Neural crest cell (in vitro differentiated cells): ENCODE results near the gene SIM2. TPM values are rescaled to one million over a fixed set of nuclear protein-coding genes. Genes with fewer than 3 reads are reported as not detected.

Source experiments
- DNase-seq: peaks from one replicate; pipeline ENCODE4 v3.0.0; 2021; ENCODE audit warnings: low read depth, mixed read lengths, low spot score
- H3K27ac Mint-ChIP-seq: one replicate; pipeline ENCODE4 v1.8.0; 2021; ENCODE audit warnings: mild to moderate bottlenecking, mixed read lengths; ENCODE audit not compliant: unreplicated experiment
- H3K27me3 Mint-ChIP-seq: 2 replicates; pipeline ENCODE4 v1.8.0; 2021; ENCODE audit warnings: low read depth, mild to moderate bottlenecking, mixed read lengths
- H3K36me3 Mint-ChIP-seq: 2 replicates; pipeline ENCODE4 v1.8.0; 2021; ENCODE audit warnings: low read depth, mild to moderate bottlenecking, mixed read lengths
- H3K4me1 Mint-ChIP-seq: 2 replicates; pipeline ENCODE4 v1.8.0; 2021; ENCODE audit warnings: mixed read lengths
- H3K4me3 Mint-ChIP-seq: one replicate; pipeline ENCODE4 v1.8.0; 2021; ENCODE audit warnings: mild to moderate bottlenecking, mixed read lengths
- H3K9me3 Mint-ChIP-seq: 2 replicates; pipeline ENCODE4 v1.8.0; 2021; ENCODE audit warnings: mixed read lengths
- total RNA-seq: library from RNA; stranded (reverse); gene quantifications from 2 replicates; pipeline ENCODE4 v1.2.1, GENCODE V29; 2021
- TF ChIP-seq, protein P1 (sequence below): fragments of 200-600 bp; sonication (generic); conservative IDR thresholded peaks from 2 replicates; pipeline ENCODE4 v1.5.0; 2021; ENCODE audit warnings: antibody characterized with exemption, mild to moderate bottlenecking

Gene SIM2
- total RNA-seq, 1 donor from 2014 or later: not detected

DNA sequence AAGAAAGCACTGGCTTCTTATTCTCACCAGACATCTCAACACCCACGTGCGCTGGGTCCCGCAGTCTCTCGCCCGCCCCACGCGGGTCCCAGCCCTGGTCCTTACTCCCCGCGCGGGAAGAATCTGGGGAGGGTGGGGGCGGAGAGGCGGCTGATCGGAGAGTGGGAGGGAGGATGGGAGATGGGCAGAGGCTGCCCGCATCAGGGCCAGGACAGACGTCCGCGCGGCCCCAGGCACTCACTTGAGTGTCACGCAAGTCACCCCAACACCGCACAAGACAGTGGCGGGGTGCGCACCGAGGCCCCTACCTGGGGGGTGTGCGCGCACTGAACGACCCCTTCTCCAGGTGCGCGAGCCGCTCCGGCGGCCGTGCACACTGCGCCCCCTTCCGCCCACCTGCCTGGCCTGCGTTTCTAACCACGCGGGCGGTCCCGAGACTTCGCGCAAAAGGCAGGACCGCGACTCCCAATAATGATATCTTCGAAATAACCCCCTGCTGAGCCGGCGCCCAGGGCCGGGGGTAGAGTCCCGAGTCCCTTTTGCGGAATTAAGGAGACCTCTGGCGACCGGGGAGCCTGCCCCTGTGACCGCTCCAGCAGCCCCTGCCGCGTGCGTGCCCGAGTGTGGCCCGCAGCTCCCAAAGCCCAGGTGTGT, 6.0 kb upstream of the SIM2 start:
- no peak overlapping the region for H3K27ac Mint-ChIP-seq
- H3K27me3 Mint-ChIP-seq: peaks cover 98% of the 10 kb centered on the region
- H3K4me3 Mint-ChIP-seq: no peak overlapping the region
- H3K9me3 Mint-ChIP-seq: peaks cover 4% of the 10 kb centered on the region
- DNase-seq: peak; percentile 28
- H3K36me3 Mint-ChIP-seq: no peaks in the 10 kb centered on the region
- peaks cover 9% of the 10 kb centered on the region for H3K4me1 Mint-ChIP-seq
- TF ChIP-seq, protein P1, sequence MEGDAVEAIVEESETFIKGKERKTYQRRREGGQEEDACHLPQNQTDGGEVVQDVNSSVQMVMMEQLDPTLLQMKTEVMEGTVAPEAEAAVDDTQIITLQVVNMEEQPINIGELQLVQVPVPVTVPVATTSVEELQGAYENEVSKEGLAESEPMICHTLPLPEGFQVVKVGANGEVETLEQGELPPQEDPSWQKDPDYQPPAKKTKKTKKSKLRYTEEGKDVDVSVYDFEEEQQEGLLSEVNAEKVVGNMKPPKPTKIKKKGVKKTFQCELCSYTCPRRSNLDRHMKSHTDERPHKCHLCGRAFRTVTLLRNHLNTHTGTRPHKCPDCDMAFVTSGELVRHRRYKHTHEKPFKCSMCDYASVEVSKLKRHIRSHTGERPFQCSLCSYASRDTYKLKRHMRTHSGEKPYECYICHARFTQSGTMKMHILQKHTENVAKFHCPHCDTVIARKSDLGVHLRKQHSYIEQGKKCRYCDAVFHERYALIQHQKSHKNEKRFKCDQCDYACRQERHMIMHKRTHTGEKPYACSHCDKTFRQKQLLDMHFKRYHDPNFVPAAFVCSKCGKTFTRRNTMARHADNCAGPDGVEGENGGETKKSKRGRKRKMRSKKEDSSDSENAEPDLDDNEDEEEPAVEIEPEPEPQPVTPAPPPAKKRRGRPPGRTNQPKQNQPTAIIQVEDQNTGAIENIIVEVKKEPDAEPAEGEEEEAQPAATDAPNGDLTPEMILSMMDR: peak; percentile 56

DNA sequence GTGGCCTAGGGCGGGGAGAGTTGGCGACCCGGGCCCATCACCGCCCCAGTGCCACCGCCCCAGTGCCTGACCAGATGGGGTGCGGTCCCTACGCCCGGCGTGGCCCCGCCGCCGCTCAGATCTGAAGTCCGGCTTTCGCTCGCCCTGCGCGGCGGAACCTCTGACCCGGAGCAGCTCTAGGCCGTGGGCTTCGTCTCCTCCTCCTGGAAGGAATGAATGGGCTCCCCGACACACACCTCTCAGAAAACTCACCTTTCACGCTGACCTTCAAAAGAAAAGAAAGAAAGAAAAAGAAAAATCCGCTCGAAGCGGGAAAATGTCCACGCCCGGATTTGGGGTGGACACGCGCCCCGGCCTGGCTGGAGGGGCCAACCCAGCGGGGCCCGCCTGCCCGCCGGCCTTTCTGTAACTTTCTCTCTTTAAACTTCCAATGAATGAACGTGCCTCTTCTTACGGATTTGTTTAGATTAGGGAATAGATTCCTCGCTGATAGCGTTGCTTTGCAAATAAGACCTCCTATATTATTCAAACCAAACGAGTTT, 5.4 kb upstream of the SIM2 start:
- no peak overlapping the region for H3K27ac Mint-ChIP-seq
- no peaks in the 10 kb centered on the region for H3K36me3 Mint-ChIP-seq
- H3K4me3 Mint-ChIP-seq: peak overlapping the region; percentile 2
- TF ChIP-seq, protein P1: no peak
- peaks cover 98% of the 10 kb centered on the region for H3K27me3 Mint-ChIP-seq
- DNase-seq: no peak
- peaks cover 9% of the 10 kb centered on the region for H3K4me1 Mint-ChIP-seq
- H3K9me3 Mint-ChIP-seq: peaks cover 4% of the 10 kb centered on the region

DNA sequence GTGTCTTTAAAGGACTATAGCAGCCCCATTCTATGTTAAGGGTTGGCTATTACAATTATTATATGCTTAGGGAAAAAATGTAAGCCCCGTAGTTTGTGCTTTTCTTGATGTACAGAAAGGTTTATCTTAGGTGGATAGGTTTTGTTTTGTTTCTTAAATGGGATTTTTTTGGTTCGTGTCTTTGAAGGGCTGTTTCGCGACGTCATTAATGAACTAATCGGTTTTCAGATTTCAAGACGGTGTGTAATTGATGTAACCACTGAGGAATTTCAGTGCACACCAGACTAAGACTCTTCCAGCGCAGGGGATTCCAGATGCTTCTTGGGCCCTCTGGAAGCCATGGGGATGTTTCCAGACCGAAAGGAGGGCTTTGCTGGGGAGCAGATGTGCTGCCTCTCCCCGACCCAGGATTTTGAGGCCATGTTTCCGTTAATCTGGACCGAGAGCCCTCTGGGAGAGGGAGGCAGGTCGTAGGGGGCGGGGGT, 4.8 kb upstream of the SIM2 start:
- peak; percentile 9 for DNase-seq
- H3K36me3 Mint-ChIP-seq: no peaks in the 10 kb centered on the region
- H3K27ac Mint-ChIP-seq: no peak overlapping the region
- TF ChIP-seq, protein P1: no peak
- H3K4me1 Mint-ChIP-seq: peaks cover 9% of the 10 kb centered on the region
- H3K27me3 Mint-ChIP-seq: peaks cover 98% of the 10 kb centered on the region
- peak overlapping the region; percentile 2 for H3K4me3 Mint-ChIP-seq
- H3K9me3 Mint-ChIP-seq: peaks cover 2% of the 10 kb centered on the region

DNA sequence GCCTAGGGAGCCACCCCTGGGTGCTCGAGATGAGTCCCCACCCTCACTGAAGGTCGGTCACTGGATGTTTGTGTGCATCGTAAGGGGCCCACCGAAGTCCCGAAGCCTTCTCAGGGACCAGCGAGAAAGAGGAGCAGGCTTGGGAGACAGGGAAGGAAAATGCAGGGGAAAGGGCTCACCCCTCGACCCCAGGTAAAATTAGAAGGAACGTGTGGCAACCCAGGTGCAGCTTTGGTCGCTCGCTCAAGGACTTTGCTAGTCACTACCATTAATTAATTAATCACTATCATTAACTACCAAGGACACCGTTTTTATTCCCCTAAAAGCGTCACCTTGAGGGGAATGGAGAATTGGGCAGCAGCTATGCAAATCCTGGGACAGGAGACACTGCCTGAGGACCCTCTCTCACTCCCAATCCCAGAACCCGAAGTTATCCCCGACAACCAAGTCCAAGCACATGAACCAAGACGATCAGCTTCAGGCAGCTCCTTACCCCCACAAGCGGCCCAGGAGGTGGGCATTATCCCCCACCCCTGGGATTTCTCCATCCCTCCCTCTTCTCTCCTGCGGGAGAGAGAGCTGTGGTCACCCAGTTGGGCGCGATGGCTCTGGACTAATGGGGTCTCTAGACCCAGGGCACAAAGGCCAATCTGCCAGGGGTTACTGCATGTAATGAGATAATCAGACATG, 4.2 kb upstream of the SIM2 start:
- H3K27me3 Mint-ChIP-seq: peaks cover 94% of the 10 kb centered on the region
- H3K36me3 Mint-ChIP-seq: no peaks in the 10 kb centered on the region
- peak overlapping the region; percentile 27 for H3K4me3 Mint-ChIP-seq
- no peaks in the 10 kb centered on the region for H3K9me3 Mint-ChIP-seq
- TF ChIP-seq, protein P1: no peak
- no peak overlapping the region for H3K27ac Mint-ChIP-seq
- peak; percentile 2 for DNase-seq
- H3K4me1 Mint-ChIP-seq: peaks cover 9% of the 10 kb centered on the region

DNA sequence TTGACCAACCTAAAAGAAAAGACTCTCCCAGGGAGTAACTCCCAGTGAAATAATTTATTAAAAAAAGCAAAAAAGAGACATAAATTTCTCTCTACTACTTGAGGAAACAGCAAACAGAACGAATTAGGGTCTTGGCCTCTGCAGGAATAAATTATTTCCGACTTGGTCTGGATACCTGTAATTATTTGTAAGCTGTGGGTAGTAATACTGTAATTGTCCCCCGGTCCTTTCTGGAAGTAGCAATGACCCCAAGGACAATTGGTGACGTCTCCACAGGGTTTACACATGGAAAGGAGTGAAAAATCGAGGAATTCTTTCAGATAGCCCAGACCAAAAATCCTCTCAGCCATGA, 3.7 kb upstream of the SIM2 start:
- Mint-ChIP-seq H3K27me3 (peaks cover 94% of the 10 kb centered on the region), H3K36me3 (no peaks in the 10 kb centered on the region), H3K4me3 (peak overlapping the region; percentile 27), H3K4me1 (peaks cover 12% of the 10 kb centered on the region), H3K27ac (no peak overlapping the region), H3K9me3 (no peaks in the 10 kb centered on the region)
- no peak for DNase-seq
- TF ChIP-seq, protein P1: no peak
